Keratinocyte (primary cell): ENCODE results near the gene FLAD1. TPM values are rescaled to one million over a fixed set of nuclear protein-coding genes. Genes with fewer than 3 reads are reported as not detected.

Source experiments
- DNase-seq: peaks from one replicate; pipeline ENCODE4 v3.0.0-alpha.2; 2011; ENCODE audit warnings: low read depth, missing footprints, low spot score
- FAIRE-seq: peaks from 2 replicates; lab custom pipeline; 2011; peaks lifted over from hg19 to GRCh38; lab: Jason Lieb, UNC
- H2AFZ ChIP-seq: 2 replicates; pipeline ENCODE4 v1.6.0; 2012; ENCODE audit warnings: low read length, control low read depth, inconsistent platforms; ENCODE audit not compliant: control insufficient read depth
- H3K27ac ChIP-seq: 2 replicates; pipeline ENCODE4 v1.5.1; 2011; ENCODE audit warnings: low read length; ENCODE audit not compliant: control insufficient read depth, insufficient read depth
- H3K27me3 ChIP-seq: 3 replicates; pipeline ENCODE4 v1.6.0; 2011; ENCODE audit warnings: low read length; ENCODE audit not compliant: control insufficient read depth, insufficient read depth; ENCODE audit errors: extremely low read depth
- H3K36me3 ChIP-seq, 2 experiments: 2 replicates in 1 of 2; 3 replicates in 1 of 2; pipeline ENCODE4 v1.5.1; 2011; ENCODE audit warnings: low read length in 2 of 2, mild to moderate bottlenecking in 1 of 2; ENCODE audit not compliant: control insufficient read depth in 2 of 2, insufficient read depth in 2 of 2; ENCODE audit errors: extremely low read depth in 1 of 2
- H3K4me1 ChIP-seq: 3 replicates; pipeline ENCODE4 v1.5.1; 2011; ENCODE audit warnings: low read length; ENCODE audit not compliant: control insufficient read depth, insufficient read depth; ENCODE audit errors: extremely low read depth
- H3K4me2 ChIP-seq: 3 replicates; pipeline ENCODE4 v1.6.0; 2011; ENCODE audit warnings: low read depth, low read length; ENCODE audit not compliant: control insufficient read depth, insufficient read depth; ENCODE audit errors: extremely low read depth
- H3K4me3 ChIP-seq, 3 experiments: fragments of 200-600 bp in 1 of 3; sonication (generic) in 1 of 3; 2 replicates in 2 of 3; 3 replicates in 1 of 3; pipeline ENCODE4 v1.5.1; 2011 to 2016; ENCODE audit warnings: low read length in 3 of 3, mild to moderate bottlenecking in 3 of 3, control low read depth in 2 of 3, inconsistent platforms in 1 of 3, low read depth in 1 of 3, mixed read lengths in 1 of 3, mixed run types in 1 of 3, moderate library complexity in 1 of 3; ENCODE audit not compliant: control insufficient read depth in 2 of 3, insufficient read depth in 2 of 3; ENCODE audit errors: extremely low read depth in 1 of 3
- H3K79me2 ChIP-seq: 2 replicates; pipeline ENCODE4 v1.6.0; 2012; ENCODE audit warnings: low read length; ENCODE audit not compliant: control insufficient read depth, insufficient read depth
- H3K9ac ChIP-seq: 3 replicates; pipeline ENCODE4 v1.6.0; 2011; ENCODE audit warnings: low read length; ENCODE audit not compliant: control insufficient read depth, insufficient read depth; ENCODE audit errors: extremely low read depth
- H3K9me1 ChIP-seq: 3 replicates; pipeline ENCODE4 v1.6.0; 2011; ENCODE audit warnings: low read length; ENCODE audit not compliant: control insufficient read depth, insufficient read depth; ENCODE audit errors: extremely low read depth
- H3K9me3 ChIP-seq: 2 replicates; pipeline ENCODE4 v1.5.1; 2012; ENCODE audit warnings: low read depth, low read length; ENCODE audit not compliant: control insufficient read depth
- H4K20me1 ChIP-seq: 3 replicates; pipeline ENCODE4 v1.6.0; 2011; ENCODE audit warnings: low read length; ENCODE audit not compliant: control insufficient read depth, insufficient read depth; ENCODE audit errors: extremely low read depth
- EZH2 ChIP-seq: IDR thresholded peaks from one replicate; pipeline ENCODE4 v1.6.1; 2012; ENCODE audit warnings: inconsistent platforms, mild to moderate bottlenecking, low read length, moderate library complexity
- dilution Hi-C: fragments of 300-500 bp; cut with MboI; formaldehyde crosslinking; loops from one replicate; pipeline ENCODE4 v1.7.0; 2020; ENCODE audit warnings: low sequenced_read_pairs; ENCODE audit not compliant: extremely low pct_ligation_motif_present
- polyA plus RNA-seq, 5 experiments: library from polyadenylated mRNA; depleted of rRNA in 3 of 5; stranded (reverse) in 3 of 5; stranded (forward) in 1 of 5; unstranded in 1 of 5; fragments of >200 nt; gene quantifications; 1 replicate in 1 of 5; 2 replicates in 3 of 5; 3 replicates in 1 of 5; pipeline versions ENCODE4 v1.2.1 to v1.2.3, GENCODE V29; 2011 to 2012; ENCODE audit warnings: missing spikeins in 2 of 5, low read depth in 1 of 5, low replicate concordance in 1 of 5
- TF ChIP-seq, protein P1 (sequence below), 3 experiments: IDR thresholded peaks in 1 of 3; conservative IDR thresholded peaks in 1 of 3; optimal IDR thresholded peaks in 1 of 3; 2 replicates in 2 of 3; 3 replicates in 1 of 3; pipeline versions ENCODE3 to v1.5.1; 2011; ENCODE audit warnings: low read length in 3 of 3, mild to moderate bottlenecking in 3 of 3, moderate library complexity in 2 of 3, control low read depth in 1 of 3, inconsistent platforms in 1 of 3; ENCODE audit not compliant: insufficient read depth in 2 of 3; ENCODE audit errors: extremely low read depth in 1 of 3

FLAD1 gene
- polyA plus RNA-seq, 1 donor (not counting 4 experiments of a cell fraction or from before 2014, with no cell fraction given), result 51.4 TPM

DNA sequence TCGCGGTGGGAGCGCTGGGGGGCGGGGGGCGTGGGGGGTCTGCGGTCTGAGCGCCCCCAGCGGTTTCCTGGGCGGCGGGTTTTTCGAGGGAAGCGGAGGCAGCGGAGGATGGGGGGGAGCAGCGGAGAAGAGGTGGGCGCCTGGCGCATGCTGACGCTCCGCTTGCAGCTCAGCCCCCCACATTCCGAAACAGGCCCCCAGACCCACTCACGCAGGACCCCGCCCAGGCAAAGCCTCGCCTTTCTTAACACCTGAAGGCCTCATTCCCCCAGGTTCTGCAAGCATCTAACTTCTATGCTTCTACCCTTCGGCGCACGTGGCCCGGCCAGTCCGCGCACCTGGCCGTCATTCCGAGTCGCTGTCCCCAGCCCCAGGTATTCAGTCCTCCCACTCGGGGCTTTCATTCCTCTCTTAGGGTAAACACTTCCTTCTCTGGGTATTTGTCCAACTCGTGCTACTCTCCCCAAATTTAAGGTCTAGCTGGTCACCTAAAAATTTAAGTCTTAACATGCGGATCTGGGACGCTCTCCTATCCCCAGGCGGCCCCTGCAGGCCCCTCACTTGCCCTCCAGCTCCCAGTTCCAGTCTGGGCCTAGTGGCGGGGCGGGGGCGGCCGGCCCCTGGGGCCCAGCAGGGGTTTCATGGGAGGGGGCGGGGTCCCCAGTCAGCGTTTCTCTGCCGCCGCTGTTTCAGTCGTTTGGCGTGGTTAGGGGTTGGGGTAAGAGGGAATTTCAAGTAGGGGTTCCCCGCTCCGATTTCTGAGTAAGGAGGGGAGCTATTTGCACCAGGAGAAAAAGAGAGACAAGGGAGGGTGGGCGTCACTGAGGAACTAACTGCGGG is 16.6 kb downstream of the FLAD1 start:
- DNase-seq (no peak), FAIRE-seq (no peak)

GRCh38 chr1:155000411-155000725 is 17.2 kb downstream of the FLAD1 start:
- peak overlapping the region; percentile 87 for H3K4me2 ChIP-seq
- no peaks in the 10 kb centered on the region for H3K27me3 ChIP-seq
- dilution Hi-C loops, result no loop called here
- no peaks in the 10 kb centered on the region for H3K9me3 ChIP-seq
- H3K27ac ChIP-seq, result peak overlapping the region; percentile 72
- DNase-seq (no peak), FAIRE-seq (no peak)
- peaks cover 24% of the 10 kb centered on the region for H3K79me2 ChIP-seq
- no peak for TF ChIP-seq EZH2
- no peaks in the 10 kb centered on the region for H3K9me1 ChIP-seq
- peak overlapping the region; percentile 75 for H3K9ac ChIP-seq
- H2AFZ ChIP-seq, result no peak overlapping the region
- H3K4me3 ChIP-seq, result peak overlapping the region; percentile 76 to 87 (median 83)
- H3K36me3 ChIP-seq, result no peaks in the 10 kb centered on the region
- H3K4me1 ChIP-seq, result peaks cover 25% of the 10 kb centered on the region
- no peaks in the 10 kb centered on the region for H4K20me1 ChIP-seq

More for the DNA sequence above, 16.6 kb downstream of the FLAD1 start:
- TF ChIP-seq EZH2, result no peak
- TF ChIP-seq, protein P1, sequence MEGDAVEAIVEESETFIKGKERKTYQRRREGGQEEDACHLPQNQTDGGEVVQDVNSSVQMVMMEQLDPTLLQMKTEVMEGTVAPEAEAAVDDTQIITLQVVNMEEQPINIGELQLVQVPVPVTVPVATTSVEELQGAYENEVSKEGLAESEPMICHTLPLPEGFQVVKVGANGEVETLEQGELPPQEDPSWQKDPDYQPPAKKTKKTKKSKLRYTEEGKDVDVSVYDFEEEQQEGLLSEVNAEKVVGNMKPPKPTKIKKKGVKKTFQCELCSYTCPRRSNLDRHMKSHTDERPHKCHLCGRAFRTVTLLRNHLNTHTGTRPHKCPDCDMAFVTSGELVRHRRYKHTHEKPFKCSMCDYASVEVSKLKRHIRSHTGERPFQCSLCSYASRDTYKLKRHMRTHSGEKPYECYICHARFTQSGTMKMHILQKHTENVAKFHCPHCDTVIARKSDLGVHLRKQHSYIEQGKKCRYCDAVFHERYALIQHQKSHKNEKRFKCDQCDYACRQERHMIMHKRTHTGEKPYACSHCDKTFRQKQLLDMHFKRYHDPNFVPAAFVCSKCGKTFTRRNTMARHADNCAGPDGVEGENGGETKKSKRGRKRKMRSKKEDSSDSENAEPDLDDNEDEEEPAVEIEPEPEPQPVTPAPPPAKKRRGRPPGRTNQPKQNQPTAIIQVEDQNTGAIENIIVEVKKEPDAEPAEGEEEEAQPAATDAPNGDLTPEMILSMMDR (optimal IDR thresholded peaks at IDR 0.05 in 1 of 3, IDR thresholded peaks at IDR 0.05 in 1 of 3, conservative IDR thresholded peaks at IDR 0.05 in 1 of 3; ENCODE audit: extremely low read depth in 1 of 3, insufficient read depth in 2 of 3, low read length in 3 of 3), result no peak
- no peak overlapping the region for H2AFZ ChIP-seq
- H3K27ac ChIP-seq, result peak overlapping the region; percentile 47
- H3K27me3 ChIP-seq, result no peaks in the 10 kb centered on the region
- H3K9ac ChIP-seq, result peak overlapping the region; percentile 75
- H3K4me3 ChIP-seq, result peak overlapping the region; percentile 31 to 83 (median 76)
- H3K79me2 ChIP-seq, result peaks cover 20% of the 10 kb centered on the region
- H3K4me1 ChIP-seq, result peaks cover 20% of the 10 kb centered on the region
- H3K9me1 ChIP-seq, result no peaks in the 10 kb centered on the region
- H4K20me1 ChIP-seq, result no peaks in the 10 kb centered on the region
- no peaks in the 10 kb centered on the region for H3K36me3 ChIP-seq
- dilution Hi-C loops, result no loop called here
- peak overlapping the region; percentile 72 for H3K4me2 ChIP-seq
- H3K9me3 ChIP-seq, result no peaks in the 10 kb centered on the region
